SK-N-SH (cell line): ENCODE results near the gene TTC9. TPM values are rescaled to one million over a fixed set of nuclear protein-coding genes. Genes with fewer than 3 reads are reported as not detected.

Experiments used
- CTCF ChIA-PET: fragments of 300-600, 350-600 bp; formaldehyde crosslinking; extraction: SDS; loops from one replicate; lab custom pipeline; 2021; lab: Yijun Ruan, JAX
- POLR2A ChIA-PET: fragments of 350-600 bp; sonication (Branson Sonifier 250); formaldehyde crosslinking; extraction: SDS; loops from one replicate; lab custom pipeline; 2020; ENCODE audit warnings: antibody characterized with exemption, inconsistent platforms; lab: Yijun Ruan, JAX
- DNase-seq: peaks from one replicate; pipeline ENCODE4 v3.0.0; 2012
- H2AFZ ChIP-seq: fragments of 200-600 bp; sonication (generic); 2 replicates; pipeline ENCODE4 v1.8.1; 2016; ENCODE audit warnings: antibody characterized with exemption, mild to moderate bottlenecking, low read depth
- H3F3A ChIP-seq: fragments of 200-600 bp; sonication (generic); replicated peaks from 2 replicates; pipeline ENCODE3; 2016; ENCODE audit warnings: antibody characterized with exemption, mild to moderate bottlenecking; ENCODE audit not compliant: insufficient read depth
- H3K27ac ChIP-seq, 2 experiments: fragments of 200-500 bp in 1 of 2; fragments of 200-600 bp in 1 of 2; sonication (Bioruptor generic) in 1 of 2; sonication (generic), shearing (Covaris generic) in 1 of 2; 2 replicates each; pipeline versions ENCODE4 v1.5.1 to v1.6.1; 2014 to 2016; ENCODE audit warnings: low read depth in 2 of 2, inconsistent platforms in 1 of 2, low read length in 1 of 2, mild to moderate bottlenecking in 1 of 2, mixed read lengths in 1 of 2
- H3K27me3 ChIP-seq: fragments of 200-600 bp; sonication (generic), shearing (Covaris generic); 2 replicates; pipeline ENCODE4 v1.6.1; 2016; ENCODE audit warnings: mixed run types; ENCODE audit not compliant: insufficient read depth
- H3K36me3 ChIP-seq, 2 experiments: fragments of 200-500 bp in 1 of 2; fragments of 200-600 bp in 1 of 2; sonication (Bioruptor generic) in 1 of 2; sonication (generic) in 1 of 2; replicated peaks in 1 of 2; 2 replicates each; pipeline versions ENCODE3 to v1.5.1; 2014 to 2016; ENCODE audit warnings: low read length in 1 of 2, mild to moderate bottlenecking in 1 of 2; ENCODE audit not compliant: insufficient read depth in 2 of 2, control insufficient read depth in 1 of 2
- H3K4me1 ChIP-seq, 2 experiments: fragments of 200-500 bp in 1 of 2; fragments of 200-600 bp in 1 of 2; sonication (Bioruptor generic) in 1 of 2; sonication (generic), shearing (Covaris generic) in 1 of 2; 2 replicates each; pipeline versions ENCODE4 v1.5.1 to v1.6.1; 2014 to 2016; ENCODE audit warnings: low read depth in 1 of 2, low read length in 1 of 2, mixed run types in 1 of 2; ENCODE audit not compliant: insufficient read depth in 2 of 2, control insufficient read depth in 1 of 2
- H3K4me2 ChIP-seq: fragments of 200-600 bp; sonication (generic), shearing (Covaris generic); 2 replicates; pipeline ENCODE4 v1.6.1; 2017; ENCODE audit warnings: mixed run types
- H3K4me3 ChIP-seq, 2 experiments: fragments of 200-500 bp in 1 of 2; fragments of 200-600 bp in 1 of 2; sonication (Bioruptor generic) in 1 of 2; sonication (generic), shearing (Covaris generic) in 1 of 2; 2 replicates each; pipeline versions ENCODE4 v1.5.1 to v1.8.1; 2014 to 2016; ENCODE audit warnings: low read depth in 2 of 2, inconsistent platforms in 1 of 2, low read length in 1 of 2, mild to moderate bottlenecking in 1 of 2, mixed read lengths in 1 of 2, moderate library complexity in 1 of 2
- H3K79me2 ChIP-seq: fragments of 200-600 bp; sonication (generic); 2 replicates; pipeline ENCODE4 v1.8.1; 2017; ENCODE audit warnings: mild to moderate bottlenecking; ENCODE audit not compliant: insufficient read depth
- H3K9ac ChIP-seq: fragments of 200-600 bp; sonication (generic); 2 replicates; pipeline ENCODE4 v1.6.1; 2017; ENCODE audit warnings: mixed run types
- H3K9me2 ChIP-seq: fragments of 200-600 bp; sonication (generic); 2 replicates; pipeline ENCODE4 v1.6.1; 2017; ENCODE audit warnings: mixed run types
- H3K9me3 ChIP-seq: fragments of 200-600 bp; sonication (generic); 2 replicates; pipeline ENCODE4 v1.6.1; 2017; ENCODE audit warnings: mixed run types, mild to moderate bottlenecking, moderate library complexity
- H4K20me1 ChIP-seq: fragments of 200-600 bp; sonication (generic); 2 replicates; pipeline ENCODE4 v1.6.1; 2017; ENCODE audit warnings: mild to moderate bottlenecking, mixed run types; ENCODE audit not compliant: insufficient read depth
- EP300 ChIP-seq, 2 experiments: IDR thresholded peaks; 2 replicates each; pipeline versions ENCODE4 v1.4.0 to v1.6.1; 2012; ENCODE audit warnings: borderline replicate concordance in 1 of 2, low read depth in 1 of 2, low read length in 1 of 2
- EZH2phosphoT487 ChIP-seq: fragments of 200-600 bp; sonication (generic); IDR thresholded peaks from 2 replicates; pipeline ENCODE4 v1.6.1; 2017; ENCODE audit warnings: low read depth, mixed run types, mild to moderate bottlenecking, antibody characterized with exemption, moderate library complexity, borderline replicate concordance
- GABPA ChIP-seq: IDR thresholded peaks from 2 replicates; pipeline ENCODE4 v1.4.0; 2012; ENCODE audit warnings: low read depth, mild to moderate bottlenecking
- GATA2 ChIP-seq: sonication (generic); formaldehyde crosslinking; IDR thresholded peaks from 2 replicates; pipeline ENCODE4 v1.5.0; 2020; ENCODE audit warnings: mild to moderate bottlenecking, missing genetic modification reagents
- MAX ChIP-seq: IDR thresholded peaks from 2 replicates; pipeline ENCODE4 v1.4.0; 2012; ENCODE audit warnings: low read depth
- MXI1 ChIP-seq: IDR thresholded peaks from 2 replicates; pipeline ENCODE4 v1.6.1; 2012; ENCODE audit warnings: mild to moderate bottlenecking, low read depth, low read length, improper control_type of control experiment
- NFIC ChIP-seq: IDR thresholded peaks from 2 replicates; pipeline ENCODE4 v1.4.0; 2012; ENCODE audit warnings: borderline replicate concordance
- NRF1 ChIP-seq: IDR thresholded peaks from 2 replicates; pipeline ENCODE4 v1.6.1; 2012; ENCODE audit warnings: low read depth, mild to moderate bottlenecking, low read length
- RAD21 ChIP-seq: IDR thresholded peaks from 2 replicates; pipeline ENCODE4 v1.6.1; 2012; ENCODE audit warnings: mild to moderate bottlenecking, low read length
- RCOR1 ChIP-seq: fragments of 150-350 bp; IDR thresholded peaks from 2 replicates; pipeline ENCODE4 v1.6.1; 2017; ENCODE audit warnings: antibody characterized with exemption, low read length
- REST ChIP-seq: IDR thresholded peaks from 2 replicates; pipeline ENCODE4 v1.6.1; 2012; ENCODE audit warnings: mild to moderate bottlenecking, low read depth, low read length, moderate library complexity
- SIN3A ChIP-seq: IDR thresholded peaks from 2 replicates; pipeline ENCODE4 v1.6.1; 2012; ENCODE audit warnings: low read depth, mild to moderate bottlenecking, low read length, moderate library complexity, borderline replicate concordance
- TAF1 ChIP-seq: IDR thresholded peaks from 2 replicates; pipeline ENCODE4 v1.6.1; 2012; ENCODE audit warnings: low read depth, mild to moderate bottlenecking, low read length, moderate library complexity, borderline replicate concordance
- TCF12 ChIP-seq: IDR thresholded peaks from 2 replicates; pipeline ENCODE4 v1.4.0; 2012
- USF1 ChIP-seq: IDR thresholded peaks from 2 replicates; pipeline ENCODE4 v1.4.0; 2012; ENCODE audit warnings: low read depth, borderline replicate concordance
- WGBS: methylation state at CpG from one replicate; pipeline ENCODE4 v1.1.6; 2017; ENCODE audit warnings: low lambda C conversion rate; 5-methylcytosine and 5-hydroxymethylcytosine counted together
- polyA plus RNA-seq, 3 experiments: library from polyadenylated mRNA; depleted of rRNA; stranded (reverse); fragments of >200 nt; gene quantifications; 2 replicates each; pipeline ENCODE4 v1.2.3, GENCODE V29; 2012
- TF ChIP-seq, protein P1 (sequence below): fragments of 200-600 bp; sonication (generic); IDR thresholded peaks from 2 replicates; pipeline ENCODE4 v1.6.1; 2017; ENCODE audit warnings: antibody characterized with exemption, mild to moderate bottlenecking, moderate library complexity
- TF ChIP-seq, protein P2 (sequence below): IDR thresholded peaks from 2 replicates; pipeline ENCODE4 v1.4.0; 2012; ENCODE audit warnings: low read depth, borderline replicate concordance
- TF ChIP-seq, protein P3 (sequence below): IDR thresholded peaks from 2 replicates; pipeline ENCODE4; 2012

The TTC9 gene
- polyA plus RNA-seq, 1 of the 3 experiments (the other 2 are of a cell fraction): 0.33 TPM

DNA sequence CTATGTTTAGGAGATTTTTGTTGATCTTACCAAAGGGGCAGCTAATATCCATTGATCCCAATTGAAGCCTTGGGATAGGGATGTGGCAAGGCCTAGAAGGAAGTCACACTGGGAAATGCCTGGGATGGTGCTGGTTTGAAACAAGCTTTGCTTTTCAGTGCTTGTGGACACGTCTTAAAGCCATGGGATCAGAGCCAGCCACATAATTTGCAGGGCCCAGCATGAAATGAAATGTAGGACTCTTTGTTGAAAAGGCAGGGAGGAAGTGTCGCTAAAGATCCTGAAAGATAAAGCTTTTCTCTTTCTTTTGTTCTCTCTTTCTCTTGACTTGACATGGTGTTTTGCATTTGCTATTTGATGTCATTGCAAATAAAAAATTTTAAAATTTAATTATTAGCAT lies 5.0 kb downstream of the TTC9 start:
- no peaks in the 10 kb centered on the region for H4K20me1 ChIP-seq
- TF ChIP-seq MXI1 (no peak), TAF1 (no peak), MAX (no peak), REST (no peak), TCF12 (no peak), GABPA (no peak), NRF1 (no peak), EP300 (IDR thresholded peaks at IDR 0.05; ENCODE audit: borderline replicate concordance in 1 of 2, low read depth in 1 of 2, low read length in 1 of 2) (no peak), SIN3A (no peak), GATA2 (CRISPR knock-in tag) (no peak), RAD21 (no peak), EZH2phosphoT487 (no peak), USF1 (no peak), NFIC (no peak), RCOR1 (no peak)
- TF ChIP-seq, protein P1, sequence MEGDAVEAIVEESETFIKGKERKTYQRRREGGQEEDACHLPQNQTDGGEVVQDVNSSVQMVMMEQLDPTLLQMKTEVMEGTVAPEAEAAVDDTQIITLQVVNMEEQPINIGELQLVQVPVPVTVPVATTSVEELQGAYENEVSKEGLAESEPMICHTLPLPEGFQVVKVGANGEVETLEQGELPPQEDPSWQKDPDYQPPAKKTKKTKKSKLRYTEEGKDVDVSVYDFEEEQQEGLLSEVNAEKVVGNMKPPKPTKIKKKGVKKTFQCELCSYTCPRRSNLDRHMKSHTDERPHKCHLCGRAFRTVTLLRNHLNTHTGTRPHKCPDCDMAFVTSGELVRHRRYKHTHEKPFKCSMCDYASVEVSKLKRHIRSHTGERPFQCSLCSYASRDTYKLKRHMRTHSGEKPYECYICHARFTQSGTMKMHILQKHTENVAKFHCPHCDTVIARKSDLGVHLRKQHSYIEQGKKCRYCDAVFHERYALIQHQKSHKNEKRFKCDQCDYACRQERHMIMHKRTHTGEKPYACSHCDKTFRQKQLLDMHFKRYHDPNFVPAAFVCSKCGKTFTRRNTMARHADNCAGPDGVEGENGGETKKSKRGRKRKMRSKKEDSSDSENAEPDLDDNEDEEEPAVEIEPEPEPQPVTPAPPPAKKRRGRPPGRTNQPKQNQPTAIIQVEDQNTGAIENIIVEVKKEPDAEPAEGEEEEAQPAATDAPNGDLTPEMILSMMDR: no peak
- TF ChIP-seq, protein P2, sequence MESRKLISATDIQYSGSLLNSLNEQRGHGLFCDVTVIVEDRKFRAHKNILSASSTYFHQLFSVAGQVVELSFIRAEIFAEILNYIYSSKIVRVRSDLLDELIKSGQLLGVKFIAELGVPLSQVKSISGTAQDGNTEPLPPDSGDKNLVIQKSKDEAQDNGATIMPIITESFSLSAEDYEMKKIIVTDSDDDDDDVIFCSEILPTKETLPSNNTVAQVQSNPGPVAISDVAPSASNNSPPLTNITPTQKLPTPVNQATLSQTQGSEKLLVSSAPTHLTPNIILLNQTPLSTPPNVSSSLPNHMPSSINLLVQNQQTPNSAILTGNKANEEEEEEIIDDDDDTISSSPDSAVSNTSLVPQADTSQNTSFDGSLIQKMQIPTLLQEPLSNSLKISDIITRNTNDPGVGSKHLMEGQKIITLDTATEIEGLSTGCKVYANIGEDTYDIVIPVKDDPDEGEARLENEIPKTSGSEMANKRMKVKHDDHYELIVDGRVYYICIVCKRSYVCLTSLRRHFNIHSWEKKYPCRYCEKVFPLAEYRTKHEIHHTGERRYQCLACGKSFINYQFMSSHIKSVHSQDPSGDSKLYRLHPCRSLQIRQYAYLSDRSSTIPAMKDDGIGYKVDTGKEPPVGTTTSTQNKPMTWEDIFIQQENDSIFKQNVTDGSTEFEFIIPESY: no peak
- TF ChIP-seq, protein P3, sequence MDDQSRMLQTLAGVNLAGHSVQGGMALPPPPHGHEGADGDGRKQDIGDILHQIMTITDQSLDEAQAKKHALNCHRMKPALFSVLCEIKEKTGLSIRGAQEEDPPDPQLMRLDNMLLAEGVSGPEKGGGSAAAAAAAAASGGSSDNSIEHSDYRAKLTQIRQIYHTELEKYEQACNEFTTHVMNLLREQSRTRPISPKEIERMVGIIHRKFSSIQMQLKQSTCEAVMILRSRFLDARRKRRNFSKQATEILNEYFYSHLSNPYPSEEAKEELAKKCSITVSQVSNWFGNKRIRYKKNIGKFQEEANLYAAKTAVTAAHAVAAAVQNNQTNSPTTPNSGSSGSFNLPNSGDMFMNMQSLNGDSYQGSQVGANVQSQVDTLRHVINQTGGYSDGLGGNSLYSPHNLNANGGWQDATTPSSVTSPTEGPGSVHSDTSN: no peak
- no peak overlapping the region for H2AFZ ChIP-seq
- no peak overlapping the region for H3K4me3 ChIP-seq
- 53% methylated on average over 2 of the region's 2 CpGs for WGBS
- no peak overlapping the region for H3K27ac ChIP-seq
- no peaks in the 10 kb centered on the region for H3K9me2 ChIP-seq
- DNase-seq: no peak
- H3K27me3 ChIP-seq: peaks cover 12% of the 10 kb centered on the region; the same call in 1 of the 2 replicates
- no peaks in the 10 kb centered on the region for H3F3A ChIP-seq
- H3K36me3 ChIP-seq: no peaks in the 10 kb centered on the region
- H3K9me3 ChIP-seq: no peaks in the 10 kb centered on the region
- peaks cover 0 to 11% of the 10 kb centered on the region in 2 experiments; a peak in 2 of 4 replicates for H3K4me1 ChIP-seq
- no peak overlapping the region for H3K4me2 ChIP-seq
- no peaks in the 10 kb centered on the region for H3K79me2 ChIP-seq
- ChIA-PET POLR2A (no interaction called here), CTCF (interaction anchor here (0.9 kb wide), 1 partner anchor 43 kb away, joined by 3 read pairs; no protein-coding TSS in a partner anchor)
- H3K9ac ChIP-seq: no peak overlapping the region
